SK-N-SH (cell line): ENCODE measurements around the gene ATP13A5.

Experiments
- ELF1 ChIP-seq: IDR thresholded peaks from 2 replicates; pipeline ENCODE4 v1.4.0; 2012
- FOSL2 ChIP-seq: IDR thresholded peaks from 2 replicates; pipeline ENCODE4 v1.4.0; 2012; ENCODE audit warnings: low read depth, mild to moderate bottlenecking, moderate library complexity, borderline replicate concordance
- JUND ChIP-seq: IDR thresholded peaks from 2 replicates; pipeline ENCODE4 v1.4.0; 2012
- SIN3A ChIP-seq: IDR thresholded peaks from 2 replicates; pipeline ENCODE4 v1.6.1; 2012; ENCODE audit warnings: low read depth, mild to moderate bottlenecking, low read length, moderate library complexity, borderline replicate concordance
- TAF1 ChIP-seq: IDR thresholded peaks from 2 replicates; pipeline ENCODE4 v1.6.1; 2012; ENCODE audit warnings: low read depth, mild to moderate bottlenecking, low read length, moderate library complexity, borderline replicate concordance
- TF ChIP-seq, protein P1 (sequence below): IDR thresholded peaks from 2 replicates; pipeline ENCODE4 v1.6.1; 2012; ENCODE audit warnings: mild to moderate bottlenecking, low read depth, low read length, moderate library complexity
- TF ChIP-seq, protein P2 (sequence below): fragments of 200-600 bp; sonication (generic); IDR thresholded peaks from 2 replicates; pipeline ENCODE4 v1.6.1; 2017; ENCODE audit warnings: antibody characterized with exemption, mild to moderate bottlenecking, moderate library complexity
- TF ChIP-seq, protein P3 (sequence below): IDR thresholded peaks from 2 replicates; pipeline ENCODE4 v1.4.0; 2012; ENCODE audit warnings: low read depth
- TF ChIP-seq, protein P4 (sequence below): fragments of 150-350 bp; IDR thresholded peaks from 2 replicates; pipeline ENCODE4 v1.6.1; 2017; ENCODE audit warnings: antibody characterized with exemption, low read length, low read depth, borderline replicate concordance

DNA sequence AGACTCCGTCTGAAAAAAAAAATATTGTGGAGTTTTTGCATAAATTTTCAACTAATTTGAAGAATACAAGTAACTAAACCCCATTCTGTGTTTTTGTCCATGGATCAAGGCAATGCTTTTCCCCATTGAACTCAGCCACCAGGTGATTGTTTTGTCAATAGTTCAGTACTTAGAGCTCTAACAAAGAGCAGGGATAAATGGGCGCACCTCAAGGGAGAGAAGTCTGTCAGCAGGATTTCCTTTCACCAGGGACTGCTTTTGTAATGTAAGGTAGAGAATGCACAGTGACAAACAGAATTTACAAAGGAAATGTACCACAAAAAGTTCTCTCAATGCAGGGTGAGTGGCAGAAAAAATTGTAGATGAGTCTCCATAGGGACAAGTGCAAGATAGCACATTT lies 10.8 kb upstream of the ATP13A5 start:
- TF ChIP-seq ELF1 = no peak
- no peak for TF ChIP-seq TAF1
- TF ChIP-seq JUND = no peak
- TF ChIP-seq, protein P1, sequence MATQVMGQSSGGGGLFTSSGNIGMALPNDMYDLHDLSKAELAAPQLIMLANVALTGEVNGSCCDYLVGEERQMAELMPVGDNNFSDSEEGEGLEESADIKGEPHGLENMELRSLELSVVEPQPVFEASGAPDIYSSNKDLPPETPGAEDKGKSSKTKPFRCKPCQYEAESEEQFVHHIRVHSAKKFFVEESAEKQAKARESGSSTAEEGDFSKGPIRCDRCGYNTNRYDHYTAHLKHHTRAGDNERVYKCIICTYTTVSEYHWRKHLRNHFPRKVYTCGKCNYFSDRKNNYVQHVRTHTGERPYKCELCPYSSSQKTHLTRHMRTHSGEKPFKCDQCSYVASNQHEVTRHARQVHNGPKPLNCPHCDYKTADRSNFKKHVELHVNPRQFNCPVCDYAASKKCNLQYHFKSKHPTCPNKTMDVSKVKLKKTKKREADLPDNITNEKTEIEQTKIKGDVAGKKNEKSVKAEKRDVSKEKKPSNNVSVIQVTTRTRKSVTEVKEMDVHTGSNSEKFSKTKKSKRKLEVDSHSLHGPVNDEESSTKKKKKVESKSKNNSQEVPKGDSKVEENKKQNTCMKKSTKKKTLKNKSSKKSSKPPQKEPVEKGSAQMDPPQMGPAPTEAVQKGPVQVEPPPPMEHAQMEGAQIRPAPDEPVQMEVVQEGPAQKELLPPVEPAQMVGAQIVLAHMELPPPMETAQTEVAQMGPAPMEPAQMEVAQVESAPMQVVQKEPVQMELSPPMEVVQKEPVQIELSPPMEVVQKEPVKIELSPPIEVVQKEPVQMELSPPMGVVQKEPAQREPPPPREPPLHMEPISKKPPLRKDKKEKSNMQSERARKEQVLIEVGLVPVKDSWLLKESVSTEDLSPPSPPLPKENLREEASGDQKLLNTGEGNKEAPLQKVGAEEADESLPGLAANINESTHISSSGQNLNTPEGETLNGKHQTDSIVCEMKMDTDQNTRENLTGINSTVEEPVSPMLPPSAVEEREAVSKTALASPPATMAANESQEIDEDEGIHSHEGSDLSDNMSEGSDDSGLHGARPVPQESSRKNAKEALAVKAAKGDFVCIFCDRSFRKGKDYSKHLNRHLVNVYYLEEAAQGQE = no peak
- TF ChIP-seq SIN3A = no peak
- TF ChIP-seq, protein P2, sequence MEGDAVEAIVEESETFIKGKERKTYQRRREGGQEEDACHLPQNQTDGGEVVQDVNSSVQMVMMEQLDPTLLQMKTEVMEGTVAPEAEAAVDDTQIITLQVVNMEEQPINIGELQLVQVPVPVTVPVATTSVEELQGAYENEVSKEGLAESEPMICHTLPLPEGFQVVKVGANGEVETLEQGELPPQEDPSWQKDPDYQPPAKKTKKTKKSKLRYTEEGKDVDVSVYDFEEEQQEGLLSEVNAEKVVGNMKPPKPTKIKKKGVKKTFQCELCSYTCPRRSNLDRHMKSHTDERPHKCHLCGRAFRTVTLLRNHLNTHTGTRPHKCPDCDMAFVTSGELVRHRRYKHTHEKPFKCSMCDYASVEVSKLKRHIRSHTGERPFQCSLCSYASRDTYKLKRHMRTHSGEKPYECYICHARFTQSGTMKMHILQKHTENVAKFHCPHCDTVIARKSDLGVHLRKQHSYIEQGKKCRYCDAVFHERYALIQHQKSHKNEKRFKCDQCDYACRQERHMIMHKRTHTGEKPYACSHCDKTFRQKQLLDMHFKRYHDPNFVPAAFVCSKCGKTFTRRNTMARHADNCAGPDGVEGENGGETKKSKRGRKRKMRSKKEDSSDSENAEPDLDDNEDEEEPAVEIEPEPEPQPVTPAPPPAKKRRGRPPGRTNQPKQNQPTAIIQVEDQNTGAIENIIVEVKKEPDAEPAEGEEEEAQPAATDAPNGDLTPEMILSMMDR = no peak
- TF ChIP-seq, protein P3, sequence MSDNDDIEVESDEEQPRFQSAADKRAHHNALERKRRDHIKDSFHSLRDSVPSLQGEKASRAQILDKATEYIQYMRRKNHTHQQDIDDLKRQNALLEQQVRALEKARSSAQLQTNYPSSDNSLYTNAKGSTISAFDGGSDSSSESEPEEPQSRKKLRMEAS = no peak
- no peak for TF ChIP-seq FOSL2
- TF ChIP-seq, protein P4, sequence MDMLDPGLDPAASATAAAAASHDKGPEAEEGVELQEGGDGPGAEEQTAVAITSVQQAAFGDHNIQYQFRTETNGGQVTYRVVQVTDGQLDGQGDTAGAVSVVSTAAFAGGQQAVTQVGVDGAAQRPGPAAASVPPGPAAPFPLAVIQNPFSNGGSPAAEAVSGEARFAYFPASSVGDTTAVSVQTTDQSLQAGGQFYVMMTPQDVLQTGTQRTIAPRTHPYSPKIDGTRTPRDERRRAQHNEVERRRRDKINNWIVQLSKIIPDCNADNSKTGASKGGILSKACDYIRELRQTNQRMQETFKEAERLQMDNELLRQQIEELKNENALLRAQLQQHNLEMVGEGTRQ = no peak
